GM21447 (cell line): ENCODE results near the gene FTCD.
"Not testable (repeated sequence)": the region's sequence is repeated elsewhere in the genome, so short reads cannot be mapped to it uniquely, and the experiment has no call there.

Experiments
- ATAC-seq: cut with Tn5 transposase; IDR thresholded peaks from one replicate; pipeline ENCODE4 v1.9.1; 2021; ENCODE audit not compliant: unreplicated experiment

Gene FTCD

DNA sequence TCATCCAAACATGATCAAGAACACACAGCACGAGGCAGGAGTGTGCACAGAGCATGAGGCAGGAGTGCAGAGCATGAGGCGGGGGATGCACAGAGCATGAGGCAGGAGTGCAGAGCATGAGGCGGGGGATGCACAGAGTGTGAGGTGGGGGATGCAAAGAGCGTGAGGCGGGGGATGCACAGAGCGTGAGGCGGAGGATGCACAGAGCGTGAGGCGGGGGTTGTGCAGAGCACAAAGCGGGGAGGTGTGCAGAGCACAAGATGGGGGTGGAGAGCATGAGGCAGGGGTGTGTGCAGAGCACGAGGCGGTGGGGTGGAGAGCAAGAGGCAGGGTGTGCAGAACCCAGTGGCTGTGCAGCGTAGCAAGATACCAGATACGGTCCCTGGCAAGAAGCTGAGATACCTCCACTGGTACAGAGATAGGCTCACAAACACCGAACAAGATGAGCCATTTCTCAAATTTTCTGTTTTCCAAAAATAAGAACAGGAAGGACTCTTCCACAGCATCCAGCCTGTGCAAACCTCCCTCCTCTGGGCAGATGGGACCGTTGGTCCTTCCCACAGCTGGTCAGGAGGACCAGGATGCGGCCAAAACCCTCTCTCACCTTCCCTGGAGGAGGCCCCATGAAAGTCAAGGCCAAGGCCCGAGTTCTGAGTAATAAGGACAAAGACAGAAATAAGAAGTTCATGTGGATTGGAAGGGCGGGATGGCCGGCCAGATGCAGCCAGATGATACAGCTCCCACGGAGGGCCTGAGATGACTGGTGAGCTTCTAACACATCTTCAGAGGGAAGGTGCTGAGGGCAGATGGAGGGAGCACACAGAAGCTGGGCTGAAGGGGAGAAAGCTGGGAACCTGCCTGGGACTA is 16.9 kb upstream of the FTCD start:
- ATAC-seq, result no peak

DNA sequence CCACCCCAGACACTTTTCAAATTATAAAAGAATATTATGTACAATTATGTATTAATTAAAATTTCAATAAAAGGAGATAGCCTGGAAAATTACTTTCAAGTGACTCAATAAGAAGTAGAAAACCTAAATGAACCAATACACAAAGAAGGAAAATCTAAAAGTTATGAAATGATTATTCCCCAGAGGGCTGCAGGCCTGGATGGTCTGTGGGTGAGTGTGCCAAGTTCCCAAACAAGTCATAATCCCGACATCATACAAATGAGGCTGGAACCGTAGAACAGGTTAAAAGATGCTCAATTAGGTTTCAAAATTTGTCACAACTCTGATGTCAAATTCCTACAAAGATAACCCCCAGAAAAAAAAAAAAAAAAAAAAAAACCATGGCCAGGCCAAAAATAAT is 16.2 kb upstream of the FTCD start:
- no peak for ATAC-seq

DNA sequence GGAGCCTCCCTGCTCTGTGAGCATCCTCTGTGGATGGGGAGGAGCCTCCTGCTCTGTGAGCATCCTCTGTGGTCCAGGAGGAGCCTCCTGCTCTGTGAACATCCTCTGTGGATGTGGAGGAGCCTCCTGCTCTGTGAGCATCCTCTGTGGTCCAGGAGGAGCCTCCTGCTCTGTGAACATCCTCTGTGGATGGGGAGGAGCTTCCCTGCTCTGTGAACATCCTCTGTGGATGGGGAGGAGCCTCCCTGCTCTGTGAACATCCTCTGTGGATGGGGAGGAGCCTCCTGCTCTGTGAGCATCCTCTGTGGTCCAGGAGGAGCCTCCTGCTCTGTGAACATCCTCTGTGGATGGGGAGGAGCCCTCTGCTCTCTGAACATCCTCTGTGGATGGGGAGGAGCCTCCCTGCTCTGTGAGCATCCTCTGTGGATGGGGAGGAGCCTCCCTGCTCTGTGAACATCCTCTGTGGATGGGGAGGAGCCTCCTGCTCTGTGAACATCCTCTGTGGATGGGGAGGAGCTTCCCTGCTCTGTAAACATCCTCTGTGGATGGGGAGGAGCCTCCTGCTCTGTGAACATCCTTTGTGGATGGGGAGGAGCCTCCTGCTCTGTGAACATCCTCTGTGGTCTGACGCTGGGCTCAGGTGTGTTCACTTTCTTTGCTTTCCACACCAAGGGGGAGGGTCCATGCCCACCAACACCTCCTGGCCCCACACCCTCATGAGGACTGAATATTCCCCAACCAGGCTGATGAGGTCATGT is 15.2 kb upstream of the FTCD start:
- ATAC-seq, result not testable (repeated sequence)

DNA sequence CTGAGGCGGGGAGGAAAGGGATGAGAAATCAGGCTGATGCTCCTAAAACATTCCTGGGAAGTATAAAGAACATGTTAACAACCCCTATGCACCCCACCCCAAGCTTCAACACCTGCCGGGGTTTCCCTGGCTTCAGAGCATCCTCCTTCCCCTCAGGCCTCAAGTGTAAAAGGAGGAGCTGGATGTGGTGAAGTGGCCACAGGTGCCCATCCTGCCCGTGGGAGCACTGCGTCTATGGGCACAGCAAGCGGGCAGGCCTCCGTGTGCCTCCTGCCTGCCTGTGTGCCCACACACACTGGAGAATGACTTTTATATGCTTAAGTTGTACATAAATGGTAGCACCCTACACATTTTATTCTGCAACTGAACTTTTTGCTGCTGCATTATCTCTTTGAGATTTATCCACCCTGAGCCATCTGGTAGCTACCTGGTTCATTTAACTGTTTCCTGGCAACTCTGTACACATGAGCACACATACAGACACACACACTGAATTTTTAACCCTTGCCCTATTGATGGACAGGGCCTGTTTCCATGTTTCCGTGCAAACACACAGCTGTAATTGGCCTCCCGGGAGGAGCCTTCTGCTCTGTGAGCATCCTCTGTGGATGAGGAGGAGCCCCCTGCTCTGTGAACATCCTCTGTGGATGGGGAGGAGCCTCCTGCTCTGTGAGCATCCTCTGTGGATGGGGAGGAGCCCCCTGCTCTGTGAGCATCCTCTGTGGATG is 13.4 kb upstream of the FTCD start:
- ATAC-seq, result no peak

DNA sequence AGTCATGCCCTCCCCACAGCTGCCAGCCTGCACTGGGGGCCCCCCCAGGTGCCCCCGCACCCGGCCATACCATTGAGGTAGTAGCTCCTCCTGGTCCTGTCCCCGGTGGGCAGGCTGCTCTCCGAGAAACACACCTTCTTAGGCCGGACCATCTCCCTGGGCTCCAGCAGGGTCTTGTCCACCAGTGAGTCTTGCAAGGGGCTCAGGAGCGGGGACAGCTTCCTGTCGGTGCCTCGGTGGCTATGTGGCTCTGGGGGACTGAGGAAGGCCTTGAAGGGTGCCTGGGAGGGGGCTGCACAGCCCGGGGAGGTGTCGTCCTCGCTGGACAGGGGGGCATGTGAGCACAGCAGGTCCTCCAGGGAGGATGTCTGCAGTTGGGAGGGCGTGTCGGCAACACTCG is 12.9 kb upstream of the FTCD start:
- ATAC-seq, result no peak

DNA sequence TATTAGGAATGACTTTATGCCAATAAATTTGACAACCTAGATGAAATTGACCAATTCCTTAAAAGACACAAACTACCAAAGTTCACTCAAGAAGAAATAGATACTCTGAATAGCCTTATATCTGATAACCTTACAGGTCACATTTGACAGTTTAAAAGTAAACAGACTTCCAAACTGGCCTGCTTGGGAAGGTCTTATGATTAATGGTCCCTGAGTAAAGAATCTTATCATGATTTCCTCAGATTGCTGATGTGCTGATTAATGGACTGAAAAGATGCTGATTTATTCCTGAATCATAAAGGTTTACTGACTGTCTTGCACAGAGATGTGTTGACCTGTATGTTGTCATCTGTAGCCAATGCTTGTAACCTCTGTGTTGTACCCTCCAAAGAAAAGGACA is 9.7 kb upstream of the FTCD start:
- no peak for ATAC-seq

DNA sequence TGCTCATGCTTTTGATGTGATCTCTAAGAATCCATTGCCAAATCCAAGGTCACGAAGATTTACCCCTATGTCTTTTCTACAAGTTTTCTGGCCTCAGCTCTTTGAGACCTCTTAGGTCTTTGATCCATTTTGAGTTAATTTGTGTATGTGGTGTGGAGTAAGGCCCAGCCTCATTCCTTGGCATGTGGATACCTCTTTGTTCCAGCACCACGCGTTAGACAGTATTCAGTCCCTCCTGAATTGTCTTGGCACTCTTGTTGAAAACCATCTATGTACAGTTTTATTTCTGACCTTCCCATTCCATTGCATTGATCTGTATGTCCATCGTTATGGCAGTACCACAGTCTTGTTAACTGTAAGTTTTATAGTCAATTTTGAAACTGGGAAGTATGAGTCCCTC is 8.0 kb upstream of the FTCD start:
- ATAC-seq, result no peak

DNA sequence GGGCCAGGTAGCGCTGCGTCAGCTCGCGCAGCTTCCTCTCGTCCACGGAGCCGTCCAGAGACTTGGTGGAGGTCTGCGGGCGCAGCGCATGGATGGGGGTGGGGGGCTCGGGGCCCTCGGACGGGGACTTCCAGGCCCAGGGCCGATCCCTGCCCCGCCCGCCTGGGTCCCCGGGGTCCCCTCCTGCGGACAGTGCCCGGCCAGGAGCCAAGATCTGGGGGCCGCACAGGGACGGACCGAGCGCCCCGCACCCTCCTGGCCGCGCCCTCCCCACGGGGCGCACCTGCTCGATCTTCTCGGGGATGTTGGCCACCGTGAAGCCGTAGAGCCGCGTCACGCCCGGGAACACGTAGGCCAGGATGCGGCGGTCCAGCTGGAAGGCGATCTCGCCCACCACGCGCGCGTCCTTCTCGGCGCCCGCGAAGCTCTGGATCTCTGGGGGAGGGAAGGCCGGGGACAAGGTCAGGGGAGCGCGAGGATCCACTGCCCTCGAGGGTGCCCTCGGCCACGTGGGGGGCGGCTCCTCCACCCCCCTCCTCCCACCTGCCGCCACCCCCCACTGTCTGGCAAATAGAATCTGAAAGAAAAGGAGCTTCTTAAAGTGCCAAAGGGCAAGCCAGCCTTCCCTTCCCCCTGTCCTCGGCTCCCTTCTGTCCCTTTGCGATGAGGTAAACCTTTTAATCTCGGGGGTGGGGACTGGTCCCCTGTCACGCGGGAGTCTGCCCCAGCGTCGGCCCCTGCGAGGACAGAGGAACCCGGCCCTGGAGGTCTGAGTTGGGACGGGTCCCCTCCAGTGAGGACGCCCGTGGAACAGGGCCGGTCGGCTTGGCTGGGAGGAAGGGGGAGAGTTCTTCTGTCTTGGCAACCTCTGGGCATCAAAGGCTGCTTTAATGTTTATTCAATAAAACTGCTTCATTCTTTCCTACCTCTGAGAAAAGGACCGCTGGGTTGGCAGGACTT is 6.5 kb upstream of the FTCD start:
- no peak for ATAC-seq

DNA sequence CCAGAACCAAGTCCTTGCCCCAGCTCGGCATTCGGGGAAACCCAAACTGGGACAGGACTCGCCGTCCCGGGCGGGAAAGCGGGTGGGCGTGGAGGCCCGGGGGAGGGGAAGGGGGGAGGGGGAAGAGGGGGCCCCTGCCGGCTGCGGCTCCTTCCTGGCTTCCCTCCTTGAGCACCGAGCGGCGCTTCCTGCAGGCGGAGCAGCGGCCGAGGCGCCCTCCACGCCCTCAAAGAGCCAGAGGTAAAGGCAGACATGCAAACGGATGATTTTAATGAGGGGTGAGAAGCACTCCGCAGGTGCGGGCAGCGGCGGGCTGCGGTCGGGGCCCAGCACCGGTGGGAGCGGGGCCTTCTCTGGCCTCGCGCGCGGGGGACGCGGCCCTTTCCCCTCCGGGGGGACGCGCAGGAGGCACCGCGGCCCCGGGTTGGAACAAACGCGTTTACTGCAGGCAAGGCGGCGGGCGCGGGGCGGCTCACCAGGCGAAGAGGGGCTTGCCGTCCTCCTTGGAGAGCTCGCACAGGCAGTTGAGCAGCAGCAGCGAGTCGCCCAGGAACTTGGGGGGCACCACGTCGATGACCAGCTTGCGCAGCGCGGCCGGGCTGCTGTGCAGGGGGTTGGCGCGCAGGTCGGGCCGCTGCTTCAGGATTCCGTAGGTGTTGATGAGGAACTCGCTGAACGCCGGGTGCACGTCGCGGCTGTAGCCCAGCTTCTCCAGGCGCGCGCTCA is 5.7 kb upstream of the FTCD start:
- no peak for ATAC-seq

DNA sequence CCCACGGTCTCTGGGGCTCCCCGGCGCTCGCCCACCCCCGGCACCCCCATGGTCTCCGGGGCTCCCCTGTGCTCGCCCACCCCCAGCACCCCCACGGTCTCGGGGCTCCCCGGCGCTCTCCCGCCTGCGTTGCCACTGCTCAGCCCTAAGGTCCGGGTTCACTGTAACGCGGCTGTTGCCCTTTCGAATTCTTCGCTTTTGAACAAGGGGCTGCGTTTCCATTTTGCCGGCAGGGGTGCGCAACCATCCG is 5.2 kb upstream of the FTCD start:
- ATAC-seq, result no peak

DNA sequence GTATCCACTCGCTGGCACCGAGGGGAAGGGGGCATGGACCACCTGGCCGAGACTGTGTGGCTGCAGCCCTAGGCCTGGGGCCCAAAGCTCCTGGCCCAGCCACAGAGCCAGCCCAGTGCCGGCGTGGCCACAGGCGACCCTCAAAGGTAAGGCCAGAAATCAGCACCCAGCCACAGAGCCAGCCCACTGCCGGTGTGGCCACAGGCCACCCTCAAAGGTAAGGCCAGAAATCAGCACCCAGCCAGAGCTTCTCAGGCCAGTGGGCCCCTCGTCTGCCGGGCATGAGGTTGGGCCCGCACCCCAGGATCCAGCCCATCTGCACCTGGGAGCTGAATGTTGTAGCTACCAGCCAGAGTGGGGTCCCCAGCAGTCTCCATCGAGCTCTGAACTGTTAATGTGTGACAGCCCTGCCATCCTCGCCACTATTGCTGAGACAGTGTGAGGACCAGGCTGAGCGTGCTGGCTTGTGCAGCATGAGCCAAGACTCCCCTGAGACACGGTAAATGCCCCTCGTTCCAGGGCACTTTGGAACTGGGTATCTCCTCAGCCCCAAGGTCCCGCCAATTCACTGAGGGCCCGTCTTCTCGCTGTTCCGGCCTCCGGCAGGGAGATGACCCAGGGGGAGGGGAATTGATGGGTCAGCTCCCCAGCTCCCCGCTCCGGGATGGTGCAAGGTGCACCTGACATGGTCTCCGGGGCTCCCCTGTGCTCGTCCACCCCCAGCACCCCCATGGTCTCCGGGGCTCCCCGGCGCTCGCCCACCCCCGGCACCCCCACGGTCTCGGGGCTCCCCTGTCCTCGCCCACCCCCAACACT is 4.7 kb upstream of the FTCD start:
- no peak for ATAC-seq

DNA sequence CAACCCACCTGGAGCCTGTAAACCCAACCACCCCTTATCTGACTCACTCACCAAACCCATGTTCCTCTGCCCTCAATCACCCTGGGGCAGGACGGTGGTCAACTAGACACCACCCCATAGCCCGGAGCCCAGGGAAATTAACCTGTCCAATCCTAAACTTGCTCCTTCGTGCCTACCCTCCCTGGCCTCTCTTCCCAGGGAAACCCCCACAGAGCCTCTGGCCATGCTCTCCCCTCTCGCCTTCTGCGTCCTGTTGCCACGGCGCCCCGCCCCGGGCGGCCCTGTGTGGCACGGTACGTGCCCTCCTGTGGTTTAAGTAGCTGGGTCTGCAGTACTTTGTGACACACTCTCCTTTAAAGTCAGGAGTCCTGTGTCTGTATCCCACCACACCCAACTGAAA is 4.0 kb upstream of the FTCD start:
- ATAC-seq, result no peak

DNA sequence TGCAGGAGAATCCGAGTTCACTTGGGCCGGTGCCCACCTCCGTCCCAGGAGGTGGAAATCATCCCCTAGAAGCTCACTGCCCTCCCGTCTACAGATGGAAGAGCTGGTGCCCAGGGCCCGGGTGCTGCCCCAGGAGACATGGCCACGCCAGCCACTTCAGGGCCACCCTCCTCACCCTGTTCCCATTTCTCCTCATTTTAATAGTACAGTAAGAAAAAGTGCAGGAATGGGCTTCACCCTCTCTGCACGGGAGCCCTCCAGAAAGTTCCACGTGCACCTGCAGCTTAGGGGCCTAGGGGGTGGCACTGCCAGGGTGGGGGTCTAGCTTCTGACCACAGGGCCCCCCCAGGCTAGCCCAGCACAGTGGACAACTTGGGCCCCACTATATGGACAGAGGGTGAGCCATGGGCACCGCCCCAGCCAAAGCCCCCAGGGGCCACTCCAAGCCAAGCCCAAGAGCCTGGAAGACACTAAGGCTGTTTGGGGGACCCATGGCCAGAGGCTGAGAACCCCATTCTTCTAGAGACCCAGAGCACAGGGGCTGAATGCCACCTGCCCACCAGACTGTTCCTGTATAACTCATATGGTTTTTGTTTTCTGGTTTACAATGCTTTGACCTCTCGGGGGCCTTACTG is 3.4 kb upstream of the FTCD start:
- ATAC-seq, result no peak

DNA sequence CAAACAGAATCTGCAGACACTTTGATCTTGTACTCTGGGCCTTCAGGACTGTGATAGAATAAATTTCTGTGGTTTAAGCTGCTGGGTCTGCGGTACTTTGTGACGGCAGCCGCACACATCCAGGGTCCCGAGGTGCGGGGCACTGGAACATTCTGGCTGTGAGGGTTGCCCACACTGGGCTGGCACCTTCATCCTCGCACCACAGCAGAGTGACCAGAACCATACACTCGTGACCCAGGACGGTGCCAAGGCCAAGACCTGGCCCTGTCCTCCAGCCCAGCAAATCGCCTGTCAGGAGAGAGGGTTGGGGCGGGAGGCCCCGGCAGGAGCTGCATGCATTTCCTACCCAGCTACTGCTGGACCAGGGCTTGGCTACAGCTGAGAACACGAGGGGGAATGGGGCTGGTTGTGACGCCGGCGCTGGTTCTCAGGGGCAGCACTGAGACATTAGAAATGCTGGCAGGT is 2.6 kb upstream of the FTCD start:
- ATAC-seq, result no peak

DNA sequence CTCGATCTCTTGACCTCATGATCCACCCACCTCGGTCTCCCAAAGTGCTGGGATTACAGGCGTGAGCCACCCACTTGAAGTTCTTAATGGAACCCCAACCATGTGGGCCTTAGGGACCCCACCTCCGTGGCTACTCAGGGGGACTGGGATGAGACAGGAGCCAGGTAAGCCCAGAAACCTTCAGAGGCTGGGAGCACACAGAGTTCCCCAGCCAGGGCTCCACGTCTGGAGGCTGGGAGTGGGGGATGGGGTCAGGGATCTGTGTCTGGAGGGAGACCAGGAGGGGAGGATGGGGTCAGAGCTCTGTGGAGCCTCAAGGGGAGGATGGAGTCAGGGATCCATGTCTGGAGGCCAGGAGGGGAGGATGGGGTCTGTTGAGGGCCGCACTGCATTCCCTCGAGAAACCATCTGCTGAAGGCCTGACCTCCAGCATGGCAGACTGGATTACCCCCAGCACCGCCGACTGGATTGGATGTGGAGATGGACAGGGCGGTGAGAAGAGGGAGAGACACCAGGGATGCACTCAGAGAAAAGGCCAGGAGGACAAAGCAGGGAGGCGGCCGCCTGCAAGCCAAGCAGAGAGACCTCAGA is 2.1 kb upstream of the FTCD start:
- no peak for ATAC-seq

DNA sequence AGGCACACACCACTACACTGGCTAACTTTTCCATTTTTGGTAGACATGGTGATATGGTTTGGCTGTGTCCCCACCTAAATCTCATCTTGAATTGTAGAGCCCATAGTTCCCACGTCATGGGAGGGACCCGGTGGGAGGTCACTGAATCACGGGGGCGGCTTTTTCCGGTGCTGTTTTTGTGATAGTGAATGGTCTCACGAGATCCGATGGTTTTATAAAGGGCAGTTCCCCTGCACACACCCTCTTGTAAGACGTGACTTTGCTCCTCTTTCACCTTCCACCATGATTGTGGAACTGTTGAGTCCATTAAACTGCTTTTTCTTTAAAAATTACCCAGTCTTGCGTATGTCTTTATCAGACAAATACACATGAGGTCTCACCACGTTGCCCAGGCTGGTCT is 1.3 kb upstream of the FTCD start:
- ATAC-seq, result no peak

DNA sequence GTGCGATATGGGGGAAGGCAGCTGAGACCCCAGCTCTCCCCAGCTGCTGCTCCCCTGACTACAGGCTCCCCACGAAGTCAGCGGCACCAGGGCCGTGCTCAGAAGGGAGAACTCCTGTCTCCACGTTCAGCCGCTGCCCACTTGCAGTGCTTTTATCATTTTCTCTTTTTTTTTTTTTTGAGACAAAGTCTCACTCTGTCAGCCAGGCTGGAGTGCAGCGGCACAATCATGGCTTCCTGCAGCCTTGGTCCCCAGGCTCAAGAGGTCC is 933 bp upstream of the FTCD start:
- no peak for ATAC-seq

DNA sequence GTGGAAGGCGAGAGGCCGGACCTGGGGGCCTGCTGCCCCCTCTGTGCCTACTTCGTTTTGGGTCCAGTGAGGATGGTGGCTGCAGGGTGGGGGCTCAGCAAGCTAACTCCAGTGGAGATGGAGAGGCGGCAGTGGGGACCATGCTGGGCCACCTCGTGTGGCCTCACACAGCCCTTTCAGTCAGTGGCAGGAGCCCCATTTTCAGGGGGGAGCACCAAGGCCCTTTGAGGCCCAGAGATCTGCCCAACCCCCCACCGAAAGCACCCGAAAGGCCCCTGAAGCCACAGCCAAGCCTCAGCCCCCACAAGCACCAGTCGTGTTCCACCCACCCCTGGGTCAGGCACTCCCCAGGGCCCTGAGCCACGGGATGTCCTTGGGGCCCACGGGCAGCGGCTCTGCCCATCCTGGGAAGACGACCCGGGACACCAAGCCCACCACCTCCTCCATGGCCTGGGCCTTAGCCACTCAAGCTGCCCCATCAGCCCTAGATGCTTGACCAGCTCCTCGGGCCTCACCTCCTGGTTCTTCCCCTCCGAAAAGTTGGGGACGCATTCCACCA is 345 bp downstream of the FTCD start:
- ATAC-seq, result no peak
